Spinal cord (tissue), 10 donors: ENCODE results near the gene CCDC175. TPM values are rescaled to one million over a fixed set of nuclear protein-coding genes. Genes with fewer than 3 reads are reported as not detected.

Source experiments
- DNase-seq, 6 donors: peaks; one replicate each; pipeline versions ENCODE4 v3.0.0 to v3.0.0-alpha.2; 2013 to 2015; ENCODE audit warnings: low spot score in 6 of 6, low read depth in 4 of 6
- H3K27ac ChIP-seq: one replicate; pipeline ENCODE4 v1.5.1; 2013; ENCODE audit warnings: low read depth, low read length, control low read depth
- H3K27me3 ChIP-seq: one replicate; pipeline ENCODE4 v1.6.1; 2013; ENCODE audit warnings: low read length; ENCODE audit not compliant: control insufficient read depth, insufficient read depth
- H3K36me3 ChIP-seq: one replicate; pipeline ENCODE4 v1.6.1; 2013; ENCODE audit warnings: low read length; ENCODE audit not compliant: control insufficient read depth, insufficient read depth
- H3K4me1 ChIP-seq: one replicate; pipeline ENCODE4 v1.6.1; 2013; ENCODE audit warnings: low read length; ENCODE audit not compliant: control insufficient read depth, insufficient read depth
- H3K4me3 ChIP-seq: one replicate; pipeline ENCODE4 v1.5.1; 2013; ENCODE audit warnings: low read depth, low read length, control low read depth
- H3K9me3 ChIP-seq: one replicate; pipeline ENCODE4 v1.6.1; 2013; ENCODE audit warnings: low read length; ENCODE audit not compliant: control insufficient read depth, insufficient read depth
- WGBS: methylation state at CpG from one replicate; pipeline ENCODE4 v1.1.5; 2013; ENCODE audit warnings: missing lambda C conversion rate; ENCODE audit not compliant: insufficient coverage; 5-methylcytosine and 5-hydroxymethylcytosine counted together
- polyA plus RNA-seq, 2 donors: library from polyadenylated mRNA; unstranded; fragments of 120-200 nt; gene quantifications; one replicate each; pipeline ENCODE4 v1.2.1, GENCODE V29; 2013; ENCODE audit not compliant: insufficient read length in 2 of 2
- total RNA-seq, 2 donors: library from RNA; depleted of rRNA in 1 of 2; stranded (reverse); fragments of 120-200 nt in 1 of 2; fragments of >200 nt in 1 of 2; gene quantifications; one replicate each; pipeline versions ENCODE4 v1.2.3 to v1.2.4, GENCODE V29; 2013 to 2014
- donor health status: healthy.

The CCDC175 gene
- total and polyA plus RNA-seq, 4 donors, result 0.56 to 1.5 (median 0.89) TPM

GRCh38 chr14:59511916-59512575 is 64.6 kb downstream of the CCDC175 start:
- no peaks in the 10 kb centered on the region for H3K9me3 ChIP-seq
- DNase-seq, result peak; percentile 17 to 92 (median 30)

DNA sequence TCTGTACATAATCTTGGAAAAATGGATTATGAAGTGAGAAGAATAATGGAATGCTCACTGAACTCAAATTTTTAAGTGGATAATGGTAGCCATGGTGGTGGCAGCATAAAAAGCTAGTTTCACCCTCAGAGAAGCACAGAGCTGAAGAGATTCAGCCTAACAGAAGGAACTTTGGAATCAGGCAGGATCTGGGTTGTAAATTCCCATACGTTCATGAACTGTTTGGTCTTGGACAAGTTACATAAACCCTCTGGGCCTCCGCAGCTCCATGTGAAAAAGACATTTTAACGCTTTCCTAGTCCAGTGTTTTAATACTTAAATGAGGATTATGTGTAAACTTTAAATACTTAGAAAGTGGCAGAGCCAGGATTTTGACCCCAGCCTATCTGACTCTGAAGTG is 65.6 kb downstream of the CCDC175 start:
- no peaks in the 10 kb centered on the region for H3K36me3 ChIP-seq
- no peaks in the 10 kb centered on the region for H3K9me3 ChIP-seq
- peaks cover 4% of the 10 kb centered on the region for H3K4me1 ChIP-seq
- H3K27me3 ChIP-seq, result no peaks in the 10 kb centered on the region
- H3K27ac ChIP-seq, result no peak overlapping the region
- DNase-seq, result no peak
- H3K4me3 ChIP-seq, result no peak overlapping the region
- WGBS, result no CpG with 5 or more reads among the region's 3 CpGs

More at GRCh38 chr14:59511916-59512575, 64.6 kb downstream of the CCDC175 start:
- peaks cover 4% of the 10 kb centered on the region for H3K4me1 ChIP-seq
- no peak overlapping the region for H3K27ac ChIP-seq
- no peak overlapping the region for H3K4me3 ChIP-seq
- H3K27me3 ChIP-seq, result no peaks in the 10 kb centered on the region
- 9% methylated on average over 1 of the region's 4 CpGs for WGBS
- no peaks in the 10 kb centered on the region for H3K36me3 ChIP-seq

DNA sequence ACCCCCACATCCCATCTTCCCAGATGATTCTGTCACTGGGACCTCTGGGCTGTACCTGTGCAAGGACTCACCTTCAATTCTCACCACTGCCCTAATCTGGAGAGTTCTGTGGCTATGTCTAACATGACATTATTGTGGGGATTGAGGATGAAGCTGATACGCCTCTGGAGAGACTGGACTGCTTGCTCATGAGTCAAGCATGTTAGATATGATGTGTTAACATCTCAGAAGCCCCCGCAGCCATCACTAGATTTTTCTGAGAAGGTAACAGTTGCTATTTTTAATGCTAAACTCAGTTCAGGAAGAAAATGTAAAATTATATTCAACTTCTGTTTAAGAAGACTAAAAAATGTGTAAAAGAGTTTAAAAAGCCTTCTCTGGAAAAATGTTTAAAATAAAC is 66.6 kb downstream of the CCDC175 start:
- H3K27me3 ChIP-seq, result no peaks in the 10 kb centered on the region
- H3K27ac ChIP-seq, result no peak overlapping the region
- no peak for DNase-seq
- WGBS, result no CpG with 5 or more reads among the region's 2 CpGs
- no peak overlapping the region for H3K4me3 ChIP-seq
- H3K36me3 ChIP-seq, result no peaks in the 10 kb centered on the region
- no peaks in the 10 kb centered on the region for H3K9me3 ChIP-seq
- H3K4me1 ChIP-seq, result peaks cover 4% of the 10 kb centered on the region

DNA sequence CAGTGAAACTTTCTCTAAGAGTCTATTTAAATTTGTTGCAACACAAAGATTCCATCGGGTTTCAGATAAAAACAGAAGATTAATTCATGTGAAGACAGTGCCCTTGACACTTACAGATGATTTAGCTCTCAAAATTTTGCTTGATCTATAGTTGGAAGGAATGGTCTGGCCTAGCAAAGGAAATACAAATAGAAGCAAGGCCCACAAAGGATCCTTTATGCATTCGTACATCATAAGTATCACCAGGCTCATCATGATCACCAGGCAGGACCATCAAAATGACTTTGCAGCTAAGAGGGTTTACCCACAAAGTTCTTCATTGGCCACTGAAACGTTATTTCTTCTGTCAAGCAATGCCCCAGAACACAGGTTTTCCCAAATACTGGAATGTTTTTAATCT is 67.5 kb downstream of the CCDC175 start:
- H3K27me3 ChIP-seq, result no peaks in the 10 kb centered on the region
- no peaks in the 10 kb centered on the region for H3K9me3 ChIP-seq
- H3K27ac ChIP-seq, result no peak overlapping the region
- no peak overlapping the region for H3K4me3 ChIP-seq
- no peaks in the 10 kb centered on the region for H3K36me3 ChIP-seq
- WGBS, result 80% methylated on average over 2 of the region's 3 CpGs
- H3K4me1 ChIP-seq, result peaks cover 4% of the 10 kb centered on the region
- no peak for DNase-seq

- H3K27ac ChIP-seq, result no peak overlapping the region
- peaks cover 4% of the 10 kb centered on the region for H3K4me1 ChIP-seq
- DNase-seq, result no peak
- H3K4me3 ChIP-seq, result no peak overlapping the region
- WGBS, result 92% methylated on average over 1 of the region's 3 CpGs
- no peaks in the 10 kb centered on the region for H3K27me3 ChIP-seq
- H3K9me3 ChIP-seq, result no peaks in the 10 kb centered on the region
- no peaks in the 10 kb centered on the region for H3K36me3 ChIP-seq
Observed at GRCh38 chr14:59507752-59508103, 68.9 kb downstream of the CCDC175 start.

- no peaks in the 10 kb centered on the region for H3K27me3 ChIP-seq
- H3K27ac ChIP-seq, result no peak overlapping the region
- peak in 2 of 6 donors; percentile 62 to 80 for DNase-seq
- no peak overlapping the region for H3K4me3 ChIP-seq
- H3K9me3 ChIP-seq, result no peaks in the 10 kb centered on the region
- H3K4me1 ChIP-seq, result peaks cover 3% of the 10 kb centered on the region
- no peaks in the 10 kb centered on the region for H3K36me3 ChIP-seq
Observed at GRCh38 chr14:59507063-59507751, 69.4 kb downstream of the CCDC175 start.

DNA sequence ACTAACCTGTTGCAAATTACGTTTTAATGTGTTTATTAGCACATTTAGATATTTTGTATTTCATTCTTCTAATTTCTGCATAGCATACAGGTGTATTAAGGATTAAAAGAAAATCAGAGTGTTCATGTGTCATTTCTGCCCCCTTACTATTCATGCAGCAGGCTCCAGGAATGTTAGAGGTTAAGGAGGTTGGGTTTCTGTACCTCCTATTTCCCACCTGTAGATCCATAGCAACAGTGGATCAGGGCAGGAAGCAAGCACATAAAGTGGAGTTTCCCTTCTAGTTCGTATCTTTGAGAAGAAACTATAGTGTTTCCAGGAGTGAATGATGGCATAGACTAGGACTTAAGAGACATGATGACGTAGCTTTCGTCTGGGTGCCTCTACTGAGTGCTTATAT is 73.4 kb downstream of the CCDC175 start:
- no peaks in the 10 kb centered on the region for H3K4me1 ChIP-seq
- no peaks in the 10 kb centered on the region for H3K36me3 ChIP-seq
- H3K27me3 ChIP-seq, result no peaks in the 10 kb centered on the region
- DNase-seq, result no peak
- no peak overlapping the region for H3K4me3 ChIP-seq
- no peaks in the 10 kb centered on the region for H3K9me3 ChIP-seq
- WGBS, result 60% methylated on average over 1 of the region's 4 CpGs
- no peak overlapping the region for H3K27ac ChIP-seq

- 100% methylated on average over 1 of the region's 3 CpGs for WGBS
- Histone ChIP-seq H3K36me3 (no peaks in the 10 kb centered on the region), H3K4me1 (no peaks in the 10 kb centered on the region), H3K27me3 (no peaks in the 10 kb centered on the region), H3K4me3 (no peak overlapping the region), H3K27ac (no peak overlapping the region), H3K9me3 (no peaks in the 10 kb centered on the region)
- DNase-seq, result no peak
Observed at GRCh38 chr14:59500732-59501131, 75.9 kb downstream of the CCDC175 start.

GRCh38 chr14:59492384-59492783 is 84.2 kb downstream of the CCDC175 start:
- H3K27me3 ChIP-seq, result no peaks in the 10 kb centered on the region
- H3K9me3 ChIP-seq, result no peaks in the 10 kb centered on the region
- H3K27ac ChIP-seq, result no peak overlapping the region
- WGBS, result no CpG with 5 or more reads among the region's 1 CpG
- no peaks in the 10 kb centered on the region for H3K4me1 ChIP-seq
- H3K36me3 ChIP-seq, result peaks cover 13% of the 10 kb centered on the region
- no peak overlapping the region for H3K4me3 ChIP-seq
- DNase-seq, result no peak

DNA sequence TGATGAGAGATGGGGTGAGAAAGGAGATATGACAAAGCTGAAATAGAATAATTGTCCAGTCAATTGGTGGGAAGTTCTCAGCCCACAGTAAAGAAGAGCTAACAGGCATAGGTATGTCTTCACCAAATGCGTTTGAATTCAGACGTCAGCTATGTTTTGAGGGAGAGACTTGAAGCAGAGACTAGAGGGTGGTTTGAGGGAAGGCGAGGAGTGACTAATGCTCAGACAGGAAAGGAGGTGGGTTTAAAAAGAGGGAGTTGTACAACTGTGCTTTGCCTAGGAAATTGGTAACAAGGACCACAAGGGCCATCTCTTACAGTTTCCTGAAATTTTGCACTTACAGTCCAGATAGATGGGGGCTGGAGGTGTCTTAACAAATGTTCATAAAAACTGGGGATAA is 85.9 kb downstream of the CCDC175 start:
- DNase-seq, result no peak
- H3K27ac ChIP-seq, result no peak overlapping the region
- H3K27me3 ChIP-seq, result no peaks in the 10 kb centered on the region
- peaks cover under 1% of the 10 kb centered on the region for H3K4me1 ChIP-seq
- H3K9me3 ChIP-seq, result no peaks in the 10 kb centered on the region
- no peak overlapping the region for H3K4me3 ChIP-seq
- H3K36me3 ChIP-seq, result peaks cover 13% of the 10 kb centered on the region
- 96% methylated on average over 3 of the region's 3 CpGs for WGBS
